Measurements from ENCODE around the gene TGFBR2.

DNA sequence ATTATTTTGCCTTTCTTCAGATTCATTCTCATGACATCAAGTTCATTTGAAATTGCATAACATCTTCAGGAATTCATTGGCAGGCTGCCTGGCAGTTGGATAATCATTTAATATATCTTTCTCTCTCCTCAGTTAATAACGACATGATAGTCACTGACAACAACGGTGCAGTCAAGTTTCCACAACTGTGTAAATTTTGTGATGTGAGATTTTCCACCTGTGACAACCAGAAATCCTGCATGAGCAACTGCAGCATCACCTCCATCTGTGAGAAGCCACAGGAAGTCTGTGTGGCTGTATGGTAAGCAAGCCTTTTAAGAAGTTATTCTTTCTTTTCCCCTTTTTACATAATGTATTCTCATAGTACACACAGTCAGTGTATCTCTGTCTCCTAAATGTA, 38.2 kb downstream of the TGFBR2 start:
- no peak for TF ChIP-seq EZH2 (IDR thresholded peaks at IDR 0.05; ENCODE audit: borderline replicate concordance)
- TF ChIP-seq CTCF (IDR thresholded peaks at IDR 0.05; ENCODE audit: poor library complexity): no peak
